Gastrocnemius medialis (tissue), 4 donors: Measurements from ENCODE around the gene HMCES. TPM values are rescaled to one million over a fixed set of nuclear protein-coding genes. Genes with fewer than 3 reads are reported as not detected.

Source experiments
- ATAC-seq, 2 donors: fragments of 150-250 bp; one replicate each; pipeline ENCODE4 v1.9.1; 2016
- DNase-seq, 2 donors: peaks; one replicate each; pipeline ENCODE4 v3.0.0-alpha.2; 2019
- H3K27ac ChIP-seq, 4 donors: fragments of 200-600 bp; sonication (generic); 1 replicate in 1 of 4; 2 replicates in 3 of 4; pipeline ENCODE4 v1.5.1; 2016 to 2018; ENCODE audit warnings: mild to moderate bottlenecking in 2 of 4, moderate library complexity in 1 of 4
- H3K27me3 ChIP-seq, 3 donors: fragments of 200-600 bp; sonication (generic) in 2 of 3; 1 replicate in 1 of 3; 2 replicates in 2 of 3; pipeline versions ENCODE4 v1.5.1 to v1.6.0; 2016 to 2019; ENCODE audit warnings: mild to moderate bottlenecking in 1 of 3, moderate library complexity in 1 of 3
- H3K36me3 ChIP-seq, 2 donors: fragments of 200-600 bp; sonication (generic) in 1 of 2; one replicate each; pipeline ENCODE4 v1.5.1; 2017 to 2018
- H3K4me1 ChIP-seq, 2 donors: fragments of 200-600 bp; sonication (generic) in 1 of 2; one replicate each; pipeline ENCODE4 v1.5.1; 2016 to 2017; ENCODE audit warnings: mild to moderate bottlenecking in 2 of 2
- H3K4me3 ChIP-seq, 4 donors: fragments of 200-600 bp; sonication (generic) in 3 of 4; 1 replicate in 1 of 4; 2 replicates in 3 of 4; pipeline ENCODE4 v1.5.1; 2016 to 2019; ENCODE audit warnings: mild to moderate bottlenecking in 2 of 4
- H3K9me3 ChIP-seq, 3 donors: fragments of 200-600 bp; sonication (generic) in 2 of 3; 1 replicate in 1 of 3; 2 replicates in 2 of 3; pipeline ENCODE4 v1.5.1; 2016 to 2019
- POLR2A ChIP-seq, 2 donors: fragments of 450-650 bp; IDR thresholded peaks; one replicate each; pipeline ENCODE4 v1.6.1; 2017; ENCODE audit warnings: antibody characterized with exemption in 2 of 2, mild to moderate bottlenecking in 2 of 2, moderate library complexity in 2 of 2
- in situ Hi-C, 4 donors: fragments of 200-750 bp; cut with MboI; loops; one replicate each; pipeline versions ENCODE4 v1.15.0 to v1.8.0; 2017; ENCODE audit warnings: low sequenced_read_pairs in 4 of 4
- intact Hi-C: fragments of 100-400 bp; cut with DNase I; formaldehyde crosslinking; loops from one replicate; pipeline ENCODE4 v1.15.1; 2023; ENCODE audit warnings: low total_unique reads
- total RNA-seq, 4 donors: library from RNA; depleted of rRNA; stranded (reverse); fragments of >200 nt; gene quantifications; one replicate each; pipeline versions ENCODE4 v1.1.0 to v1.2.3, GENCODE V29; 2016
- TF ChIP-seq, protein P1 (sequence below), 5 experiments: fragments of 450-650 bp in 3 of 5; fragments of 200-600 bp in 2 of 5; sonication (generic) in 2 of 5; IDR thresholded peaks in 4 of 5; conservative IDR thresholded peaks in 1 of 5; 1 replicate in 4 of 5; 2 replicates in 1 of 5; pipeline ENCODE4 v1.5.1; 2016 to 2019; ENCODE audit warnings: antibody characterized with exemption in 5 of 5, mild to moderate bottlenecking in 3 of 5, moderate library complexity in 3 of 5

Gene HMCES
- total RNA-seq, 4 donors from 2014 or later = 24.7 to 35.2 (median 29.5) TPM

- DNase-seq (no peak), ATAC-seq (no peak)
- Histone ChIP-seq H3K4me3 (no peak overlapping the region), H3K36me3 (peaks cover 0 to 27% of the 10 kb centered on the region in 2 donors), H3K27me3 (no peaks in the 10 kb centered on the region), H3K4me1 (peaks cover 0 to 4% of the 10 kb centered on the region in 2 donors), H3K9me3 (no peaks in the 10 kb centered on the region), H3K27ac (no peak overlapping the region)
- TF ChIP-seq, protein P1, sequence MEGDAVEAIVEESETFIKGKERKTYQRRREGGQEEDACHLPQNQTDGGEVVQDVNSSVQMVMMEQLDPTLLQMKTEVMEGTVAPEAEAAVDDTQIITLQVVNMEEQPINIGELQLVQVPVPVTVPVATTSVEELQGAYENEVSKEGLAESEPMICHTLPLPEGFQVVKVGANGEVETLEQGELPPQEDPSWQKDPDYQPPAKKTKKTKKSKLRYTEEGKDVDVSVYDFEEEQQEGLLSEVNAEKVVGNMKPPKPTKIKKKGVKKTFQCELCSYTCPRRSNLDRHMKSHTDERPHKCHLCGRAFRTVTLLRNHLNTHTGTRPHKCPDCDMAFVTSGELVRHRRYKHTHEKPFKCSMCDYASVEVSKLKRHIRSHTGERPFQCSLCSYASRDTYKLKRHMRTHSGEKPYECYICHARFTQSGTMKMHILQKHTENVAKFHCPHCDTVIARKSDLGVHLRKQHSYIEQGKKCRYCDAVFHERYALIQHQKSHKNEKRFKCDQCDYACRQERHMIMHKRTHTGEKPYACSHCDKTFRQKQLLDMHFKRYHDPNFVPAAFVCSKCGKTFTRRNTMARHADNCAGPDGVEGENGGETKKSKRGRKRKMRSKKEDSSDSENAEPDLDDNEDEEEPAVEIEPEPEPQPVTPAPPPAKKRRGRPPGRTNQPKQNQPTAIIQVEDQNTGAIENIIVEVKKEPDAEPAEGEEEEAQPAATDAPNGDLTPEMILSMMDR (IDR thresholded peaks at IDR 0.05 in 4 of 5, conservative IDR thresholded peaks at IDR 0.05 in 1 of 5) = no peak
- TF ChIP-seq POLR2A (IDR thresholded peaks at IDR 0.05) = no peak
- intact Hi-C loops (no loop called here), in situ Hi-C loops (no loop called here)
These were observed 7.4 kb downstream of the HMCES start for GRCh38 chr3:129286081-129286480.

- H3K27me3 ChIP-seq = no peaks in the 10 kb centered on the region
- H3K4me1 ChIP-seq = no peaks in the 10 kb centered on the region
- intact Hi-C loops (no loop called here), in situ Hi-C loops (no loop called here)
- no peak for TF ChIP-seq POLR2A (IDR thresholded peaks at IDR 0.05)
- TF ChIP-seq, protein P1 (IDR thresholded peaks at IDR 0.05 in 4 of 5, conservative IDR thresholded peaks at IDR 0.05 in 1 of 5) = no peak
- DNase-seq (no peak), ATAC-seq (no peak)
- peaks cover 0 to 42% of the 10 kb centered on the region in 2 donors for H3K36me3 ChIP-seq
- H3K9me3 ChIP-seq = no peaks in the 10 kb centered on the region
- H3K27ac ChIP-seq = no peak overlapping the region
- H3K4me3 ChIP-seq = no peak overlapping the region
These were observed 9.8 kb downstream of the HMCES start for GRCh38 chr3:129288446-129288845.

DNA sequence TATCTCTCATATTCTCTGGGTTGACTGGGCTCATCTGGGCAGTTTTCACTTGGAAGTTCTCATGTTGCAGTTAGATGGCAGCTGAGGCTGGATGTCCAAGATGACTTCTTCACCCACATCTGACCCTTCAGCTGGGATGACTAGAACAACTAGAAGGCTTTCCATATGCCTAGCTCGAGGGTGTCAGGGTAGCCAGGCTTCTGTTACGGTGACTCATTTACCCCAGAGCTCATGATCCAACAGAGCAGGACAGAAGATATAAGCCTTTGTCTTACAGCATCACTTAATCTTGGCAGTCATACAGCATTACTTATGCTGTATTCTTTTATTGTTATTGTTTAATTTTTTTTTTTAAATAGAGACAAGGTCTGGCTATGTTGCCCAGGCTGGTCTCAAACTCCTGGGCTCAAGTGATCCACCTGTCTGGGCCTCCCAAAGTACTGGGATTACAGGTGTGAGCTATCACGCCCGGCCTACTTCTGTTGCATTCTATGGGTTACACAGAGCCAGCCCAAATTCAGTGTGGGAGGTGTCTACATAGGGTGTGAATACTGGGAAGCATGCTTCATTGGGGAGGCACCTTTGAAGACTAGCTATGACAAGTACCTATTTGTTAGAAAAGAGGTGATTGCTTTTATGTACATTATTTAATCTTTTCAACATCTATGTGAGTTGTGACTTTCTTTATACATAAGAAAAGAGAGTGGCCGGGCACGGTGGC lies 10.7 kb downstream of the HMCES start:
- DNase-seq (no peak), ATAC-seq (peak in 1 of 2 donors; percentile 44)
- Histone ChIP-seq H3K4me1 (no peaks in the 10 kb centered on the region), H3K9me3 (no peaks in the 10 kb centered on the region), H3K4me3 (no peak overlapping the region), H3K36me3 (peaks cover 0 to 45% of the 10 kb centered on the region in 2 donors), H3K27ac (no peak overlapping the region), H3K27me3 (no peaks in the 10 kb centered on the region)
- intact Hi-C loops (no loop called here), in situ Hi-C loops (no loop called here)
- no peak for TF ChIP-seq POLR2A (IDR thresholded peaks at IDR 0.05)
- TF ChIP-seq, protein P1 (IDR thresholded peaks at IDR 0.05 in 4 of 5, conservative IDR thresholded peaks at IDR 0.05 in 1 of 5) = no peak

GRCh38 chr3:129291236-129291886 lies 12.7 kb downstream of the HMCES start:
- Histone ChIP-seq H3K4me1 (no peaks in the 10 kb centered on the region), H3K9me3 (no peaks in the 10 kb centered on the region), H3K27ac (no peak overlapping the region), H3K4me3 (no peak overlapping the region), H3K27me3 (no peaks in the 10 kb centered on the region), H3K36me3 (peaks cover 0 to 49% of the 10 kb centered on the region in 2 donors)
- DNase-seq (no peak), ATAC-seq (no peak)
- in situ Hi-C loops (no loop called here), intact Hi-C loops (no loop called here)
- TF ChIP-seq, protein P1 (IDR thresholded peaks at IDR 0.05 in 4 of 5, conservative IDR thresholded peaks at IDR 0.05 in 1 of 5) = no peak
- no peak for TF ChIP-seq POLR2A (IDR thresholded peaks at IDR 0.05)
